KMS-11 (cell line): Measurements from ENCODE around the gene GCKR.
"Not testable (repeated sequence)": the region's sequence is repeated elsewhere in the genome, so short reads cannot be mapped to it uniquely, and the experiment has no call there.

Experiments
- H2AFZ ChIP-seq: fragments of 200-600 bp; sonication (generic); 2 replicates; pipeline ENCODE4 v1.6.1; 2016; ENCODE audit warnings: antibody characterized with exemption, mixed run types, low read depth
- H3K27ac ChIP-seq: fragments of 200-600 bp; sonication (generic); 2 replicates; pipeline ENCODE4 v1.6.1; 2016; ENCODE audit warnings: mild to moderate bottlenecking, mixed run types
- H3K27me3 ChIP-seq: fragments of 200-600 bp; sonication (generic); 2 replicates; pipeline ENCODE4 v1.6.1; 2017; ENCODE audit warnings: mild to moderate bottlenecking, low read depth, mixed run types, moderate library complexity; ENCODE audit not compliant: insufficient read depth
- H3K36me3 ChIP-seq: fragments of 200-600 bp; sonication (generic); 2 replicates; pipeline ENCODE4 v1.6.1; 2017; ENCODE audit warnings: mild to moderate bottlenecking, mixed run types; ENCODE audit not compliant: insufficient read depth
- H3K4me1 ChIP-seq: fragments of 200-600 bp; sonication (generic); 2 replicates; pipeline ENCODE4 v1.6.1; 2016; ENCODE audit warnings: mild to moderate bottlenecking, low read depth, mixed run types; ENCODE audit not compliant: poor library complexity, severe bottlenecking
- H3K4me2 ChIP-seq: fragments of 200-600 bp; sonication (generic); 2 replicates; pipeline ENCODE4 v1.7.0; 2016; ENCODE audit warnings: mild to moderate bottlenecking, mixed run types
- H3K4me3 ChIP-seq: fragments of 200-600 bp; sonication (generic); IDR thresholded peaks from 2 replicates; pipeline ENCODE4 v1.6.1; 2017; ENCODE audit warnings: low read depth, low read length, mixed read lengths; ENCODE audit not compliant: insufficient read depth
- H3K79me2 ChIP-seq: fragments of 200-600 bp; sonication (generic); 2 replicates; pipeline ENCODE4 v1.6.1; 2016; ENCODE audit warnings: low read depth, mixed run types; ENCODE audit not compliant: insufficient read depth
- H3K9ac ChIP-seq: fragments of 200-600 bp; sonication (generic); 2 replicates; pipeline ENCODE4 v1.6.1; 2016; ENCODE audit warnings: mild to moderate bottlenecking, mixed run types
- H4K20me1 ChIP-seq: fragments of 200-600 bp; sonication (generic); 2 replicates; pipeline ENCODE4 v1.6.1; 2016; ENCODE audit warnings: mild to moderate bottlenecking, mixed run types; ENCODE audit not compliant: insufficient read depth
- TF ChIP-seq, protein P1 (sequence below): fragments of 200-600 bp; sonication (generic); conservative IDR thresholded peaks from 2 replicates; pipeline ENCODE4 v1.6.1; 2017; ENCODE audit warnings: low read depth, mild to moderate bottlenecking, antibody characterized with exemption, low read length, moderate library complexity, mixed read lengths

The GCKR gene

DNA sequence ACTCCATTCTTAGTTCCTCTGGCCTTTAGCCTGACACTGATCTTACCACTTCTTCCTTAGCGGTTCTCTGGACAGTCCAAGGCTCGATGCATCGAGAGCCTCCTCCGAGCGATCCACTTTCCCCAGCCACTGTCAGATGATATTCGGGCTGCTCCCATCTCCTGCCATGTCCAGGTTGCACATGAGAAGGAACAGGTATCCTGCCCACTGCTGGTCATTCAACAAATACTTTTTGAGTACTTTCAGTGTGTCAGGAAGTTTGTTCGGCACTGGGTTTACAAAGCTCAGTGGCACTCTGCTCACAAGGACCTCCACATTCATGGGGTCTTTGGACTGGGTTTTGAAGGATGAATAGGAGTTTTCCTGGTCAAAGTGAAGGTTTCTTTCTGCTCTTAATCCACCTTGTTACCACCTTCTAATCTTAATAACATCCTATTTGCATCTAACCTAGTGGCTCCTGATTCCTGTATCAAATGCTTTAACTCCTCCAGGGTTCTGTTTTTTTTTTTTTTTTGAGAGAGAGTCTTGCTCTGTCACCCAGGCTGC, 25.8 kb downstream of the GCKR start:
- Histone ChIP-seq H3K27me3 (no peaks in the 10 kb centered on the region), H3K27ac (no peak overlapping the region), H2AFZ (no peak overlapping the region), H3K79me2 (no peaks in the 10 kb centered on the region), H3K4me1 (no peaks in the 10 kb centered on the region), H3K4me3 (no peak overlapping the region), H3K4me2 (no peak overlapping the region), H3K9ac (no peak overlapping the region), H3K36me3 (no peaks in the 10 kb centered on the region), H4K20me1 (no peaks in the 10 kb centered on the region)
- TF ChIP-seq, protein P1, sequence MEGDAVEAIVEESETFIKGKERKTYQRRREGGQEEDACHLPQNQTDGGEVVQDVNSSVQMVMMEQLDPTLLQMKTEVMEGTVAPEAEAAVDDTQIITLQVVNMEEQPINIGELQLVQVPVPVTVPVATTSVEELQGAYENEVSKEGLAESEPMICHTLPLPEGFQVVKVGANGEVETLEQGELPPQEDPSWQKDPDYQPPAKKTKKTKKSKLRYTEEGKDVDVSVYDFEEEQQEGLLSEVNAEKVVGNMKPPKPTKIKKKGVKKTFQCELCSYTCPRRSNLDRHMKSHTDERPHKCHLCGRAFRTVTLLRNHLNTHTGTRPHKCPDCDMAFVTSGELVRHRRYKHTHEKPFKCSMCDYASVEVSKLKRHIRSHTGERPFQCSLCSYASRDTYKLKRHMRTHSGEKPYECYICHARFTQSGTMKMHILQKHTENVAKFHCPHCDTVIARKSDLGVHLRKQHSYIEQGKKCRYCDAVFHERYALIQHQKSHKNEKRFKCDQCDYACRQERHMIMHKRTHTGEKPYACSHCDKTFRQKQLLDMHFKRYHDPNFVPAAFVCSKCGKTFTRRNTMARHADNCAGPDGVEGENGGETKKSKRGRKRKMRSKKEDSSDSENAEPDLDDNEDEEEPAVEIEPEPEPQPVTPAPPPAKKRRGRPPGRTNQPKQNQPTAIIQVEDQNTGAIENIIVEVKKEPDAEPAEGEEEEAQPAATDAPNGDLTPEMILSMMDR, result no peak

DNA sequence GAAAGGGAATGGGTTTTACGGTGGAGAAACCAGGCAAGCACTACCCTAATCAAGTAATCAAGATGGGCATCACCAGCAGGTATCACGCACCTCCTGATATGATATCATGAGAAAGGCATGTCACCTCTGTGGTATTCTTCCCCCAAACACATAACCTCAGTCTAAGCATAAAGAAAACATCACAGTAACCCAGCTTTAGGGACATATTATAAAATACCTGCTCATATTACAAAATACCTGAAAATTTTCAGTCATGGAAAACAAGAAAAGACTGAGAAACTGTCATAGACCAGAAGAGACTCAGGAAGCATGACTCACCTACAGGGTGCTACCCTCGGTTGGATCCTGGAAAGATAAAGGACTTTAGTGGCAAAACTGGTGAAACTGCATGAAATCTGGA, 30.5 kb downstream of the GCKR start:
- no peak overlapping the region for H2AFZ ChIP-seq
- H3K9ac ChIP-seq, result no peak overlapping the region
- H3K27me3 ChIP-seq, result no peaks in the 10 kb centered on the region
- H3K4me3 ChIP-seq, result no peak overlapping the region
- H3K27ac ChIP-seq, result no peak overlapping the region
- no peak overlapping the region for H3K4me2 ChIP-seq
- TF ChIP-seq, protein P1, result no peak
- no peaks in the 10 kb centered on the region for H3K4me1 ChIP-seq
- H4K20me1 ChIP-seq, result no peaks in the 10 kb centered on the region
- no peaks in the 10 kb centered on the region for H3K79me2 ChIP-seq
- no peaks in the 10 kb centered on the region for H3K36me3 ChIP-seq

DNA sequence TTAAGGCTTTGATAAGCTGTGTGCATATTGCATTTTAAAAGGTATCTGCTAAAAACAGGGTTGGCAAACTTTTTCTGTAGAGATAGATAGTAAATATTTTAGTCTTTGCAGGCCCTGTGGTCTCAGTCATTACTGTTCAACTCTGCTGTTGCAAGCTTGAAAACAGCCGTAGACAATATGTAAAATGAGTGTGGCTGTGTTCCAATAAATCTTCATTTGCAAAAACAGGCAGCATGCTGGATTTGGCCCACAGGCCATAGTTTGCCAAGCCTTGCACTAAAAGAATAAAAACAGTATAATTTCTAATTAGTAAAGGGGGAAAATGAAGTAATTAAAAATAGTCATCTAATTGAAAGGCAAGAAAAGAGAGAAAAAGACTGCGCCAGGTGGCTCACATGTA, 35.3 kb downstream of the GCKR start:
- no peak overlapping the region for H3K4me2 ChIP-seq

DNA sequence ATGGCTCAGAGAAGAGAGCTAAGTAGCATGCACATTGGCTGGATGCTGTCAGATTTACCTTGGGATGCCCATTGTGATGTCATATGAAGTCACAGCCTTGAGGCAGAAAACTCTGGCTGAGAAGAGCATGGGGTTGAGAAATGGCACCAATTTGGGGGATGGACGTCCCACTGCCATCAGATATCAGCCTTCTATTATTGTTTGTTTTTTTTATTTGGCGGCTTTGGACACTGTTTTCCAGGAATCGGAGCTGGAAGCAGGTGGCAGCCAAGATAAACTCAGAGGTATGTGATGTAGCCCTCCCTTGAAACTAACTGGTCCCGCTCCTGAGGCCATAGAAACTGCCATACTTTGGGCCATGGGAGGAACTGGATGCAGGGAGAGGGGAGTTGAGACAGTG, 40.6 kb downstream of the GCKR start:
- H3K27me3 ChIP-seq, result no peaks in the 10 kb centered on the region
- no peaks in the 10 kb centered on the region for H3K36me3 ChIP-seq
- H3K79me2 ChIP-seq, result no peaks in the 10 kb centered on the region
- no peak overlapping the region for H2AFZ ChIP-seq
- no peaks in the 10 kb centered on the region for H4K20me1 ChIP-seq
- H3K4me2 ChIP-seq, result no peak overlapping the region
- H3K4me1 ChIP-seq, result no peaks in the 10 kb centered on the region
- no peak overlapping the region for H3K27ac ChIP-seq
- no peak overlapping the region for H3K9ac ChIP-seq
- TF ChIP-seq, protein P1, result no peak
- no peak overlapping the region for H3K4me3 ChIP-seq

More for the DNA sequence above, 35.3 kb downstream of the GCKR start:
- TF ChIP-seq, protein P1, result no peak
- no peak overlapping the region for H3K27ac ChIP-seq
- H3K27me3 ChIP-seq, result no peaks in the 10 kb centered on the region
- H4K20me1 ChIP-seq, result no peaks in the 10 kb centered on the region
- no peak overlapping the region for H2AFZ ChIP-seq
- no peak overlapping the region for H3K9ac ChIP-seq
- no peaks in the 10 kb centered on the region for H3K36me3 ChIP-seq
- H3K79me2 ChIP-seq, result no peaks in the 10 kb centered on the region
- no peaks in the 10 kb centered on the region for H3K4me1 ChIP-seq
- no peak overlapping the region for H3K4me3 ChIP-seq

DNA sequence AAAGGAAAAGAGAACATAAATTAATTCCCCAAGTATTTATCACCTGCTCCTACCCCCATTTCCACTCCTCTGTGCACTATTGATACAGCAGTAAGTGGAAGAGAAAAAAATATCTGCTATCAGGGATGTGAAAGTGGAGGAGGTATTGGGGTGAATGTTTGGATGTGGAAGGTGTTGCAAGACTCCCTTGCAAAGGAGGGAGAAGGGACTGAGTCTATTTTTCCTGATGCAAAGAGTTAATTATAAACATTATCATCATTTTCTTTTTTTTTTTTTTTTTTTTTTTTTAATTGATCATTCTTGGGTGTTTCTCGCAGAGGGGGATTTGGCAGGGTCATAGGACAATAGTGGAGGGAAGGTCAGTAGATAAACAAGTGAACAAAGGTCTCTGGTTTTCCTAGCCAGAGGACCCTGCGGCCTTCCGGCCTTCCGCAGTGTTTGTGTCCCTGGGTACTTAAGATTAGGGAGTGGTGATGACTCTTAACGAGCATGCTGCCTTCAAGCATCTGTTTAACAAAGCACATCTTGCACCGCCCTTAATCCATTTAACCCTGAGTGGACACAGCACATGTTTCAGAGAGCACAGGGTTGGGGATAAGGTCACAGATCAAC, 42.3 kb downstream of the GCKR start:
- not testable (repeated sequence) for H3K36me3 ChIP-seq, H2AFZ ChIP-seq, H3K4me2 ChIP-seq, H3K27ac ChIP-seq, H3K9ac ChIP-seq, H3K4me1 ChIP-seq, H4K20me1 ChIP-seq, H3K4me3 ChIP-seq, H3K79me2 ChIP-seq, H3K27me3 ChIP-seq

DNA sequence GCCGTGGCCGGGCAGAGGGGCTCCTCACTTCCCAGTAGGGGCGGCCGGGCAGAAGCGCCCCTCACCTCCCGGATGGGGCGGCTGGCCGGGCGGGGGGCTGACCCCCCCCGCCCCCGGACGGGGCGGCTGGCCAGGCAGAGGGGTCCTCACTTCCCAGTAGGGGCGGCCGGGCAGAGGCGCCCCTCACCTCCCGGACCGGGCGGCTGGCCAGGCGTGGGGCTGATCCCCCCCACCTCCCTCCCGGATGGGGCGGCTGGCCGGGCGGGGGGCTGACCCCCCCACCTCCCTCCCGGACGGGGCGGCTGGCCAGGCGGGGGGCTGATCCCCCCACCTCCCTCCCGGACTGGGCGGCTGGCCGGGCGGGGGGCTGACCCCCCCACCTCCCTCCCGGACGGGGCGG, 43.0 kb downstream of the GCKR start:
- not testable (repeated sequence) for H3K79me2 ChIP-seq, H3K36me3 ChIP-seq, H4K20me1 ChIP-seq, H2AFZ ChIP-seq, H3K27ac ChIP-seq, H3K4me1 ChIP-seq, H3K9ac ChIP-seq, H3K4me2 ChIP-seq, H3K4me3 ChIP-seq, H3K27me3 ChIP-seq
